ENCODE results near the gene DLEU7.

Gene DLEU7

DNA sequence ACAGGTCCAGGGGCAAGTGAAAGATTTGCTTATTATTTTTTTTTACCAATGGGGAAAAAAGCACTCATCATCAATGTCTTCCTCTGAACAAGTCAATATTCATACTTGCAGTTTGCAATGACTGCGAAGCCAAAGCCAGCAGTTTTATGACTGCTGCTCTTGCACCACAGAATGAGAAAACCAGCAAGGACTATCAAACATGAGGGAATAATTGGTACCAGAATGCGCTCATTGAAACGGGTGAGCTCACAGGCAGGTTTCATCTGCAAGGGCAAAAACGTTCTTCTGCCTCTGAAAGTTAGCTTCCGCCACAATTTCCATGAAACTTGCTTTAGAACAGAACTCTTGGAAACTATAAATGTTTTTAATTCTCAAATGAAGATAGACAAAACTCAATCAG lies 5.5 kb downstream of the DLEU7 start:
- TF ChIP-seq, protein P1, sequence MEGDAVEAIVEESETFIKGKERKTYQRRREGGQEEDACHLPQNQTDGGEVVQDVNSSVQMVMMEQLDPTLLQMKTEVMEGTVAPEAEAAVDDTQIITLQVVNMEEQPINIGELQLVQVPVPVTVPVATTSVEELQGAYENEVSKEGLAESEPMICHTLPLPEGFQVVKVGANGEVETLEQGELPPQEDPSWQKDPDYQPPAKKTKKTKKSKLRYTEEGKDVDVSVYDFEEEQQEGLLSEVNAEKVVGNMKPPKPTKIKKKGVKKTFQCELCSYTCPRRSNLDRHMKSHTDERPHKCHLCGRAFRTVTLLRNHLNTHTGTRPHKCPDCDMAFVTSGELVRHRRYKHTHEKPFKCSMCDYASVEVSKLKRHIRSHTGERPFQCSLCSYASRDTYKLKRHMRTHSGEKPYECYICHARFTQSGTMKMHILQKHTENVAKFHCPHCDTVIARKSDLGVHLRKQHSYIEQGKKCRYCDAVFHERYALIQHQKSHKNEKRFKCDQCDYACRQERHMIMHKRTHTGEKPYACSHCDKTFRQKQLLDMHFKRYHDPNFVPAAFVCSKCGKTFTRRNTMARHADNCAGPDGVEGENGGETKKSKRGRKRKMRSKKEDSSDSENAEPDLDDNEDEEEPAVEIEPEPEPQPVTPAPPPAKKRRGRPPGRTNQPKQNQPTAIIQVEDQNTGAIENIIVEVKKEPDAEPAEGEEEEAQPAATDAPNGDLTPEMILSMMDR (IDR thresholded peaks at IDR 0.05), result no peak
- DNase-seq (ENCODE audit: low spot score), result no peak

GRCh38 chr13:50831512-50831911 lies 12.0 kb downstream of the DLEU7 start:
- TF ChIP-seq, protein P1 (IDR thresholded peaks at IDR 0.05), result no peak
- Histone ChIP-seq H3K27ac (no peak overlapping the region), H3K4me3 (no peak overlapping the region)
- no peak for DNase-seq (ENCODE audit: low spot score)

More for the DNA sequence above, 5.5 kb downstream of the DLEU7 start:
- no peak overlapping the region for H3K4me3 ChIP-seq
- H3K27ac ChIP-seq, result no peak overlapping the region

- TF ChIP-seq, protein P1 (IDR thresholded peaks at IDR 0.05), result no peak
- Histone ChIP-seq H3K27ac (no peak overlapping the region), H3K4me3 (no peak overlapping the region)
- DNase-seq (ENCODE audit: low spot score), result no peak
Observed at GRCh38 chr13:50829896-50830295, 13.6 kb downstream of the DLEU7 start.

DNA sequence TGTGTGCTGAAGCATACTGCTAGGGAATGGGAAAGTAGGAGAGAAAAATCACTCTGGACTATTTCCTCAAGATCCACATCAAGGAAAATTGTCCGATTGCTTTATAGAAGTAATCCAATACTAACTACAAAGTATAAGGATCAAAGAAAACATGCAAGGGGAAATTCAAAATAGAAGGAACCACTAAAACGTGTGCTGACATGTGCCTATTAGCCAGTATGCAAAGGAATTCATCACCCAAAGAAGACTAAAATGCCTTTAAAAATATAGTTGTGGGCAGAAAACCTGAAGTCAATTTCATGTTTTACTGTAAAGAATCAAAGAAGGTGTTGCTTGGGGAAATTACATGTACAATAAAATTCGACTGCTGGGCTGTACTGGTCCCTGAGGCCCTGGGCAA lies 14.3 kb downstream of the DLEU7 start:
- TF ChIP-seq, protein P1 (IDR thresholded peaks at IDR 0.05), result no peak
- H3K4me3 ChIP-seq, result no peak overlapping the region
- no peak overlapping the region for H3K27ac ChIP-seq
- DNase-seq (ENCODE audit: low spot score), result no peak

- Histone ChIP-seq H3K4me3 (no peak overlapping the region), H3K27ac (no peak overlapping the region)
- DNase-seq (ENCODE audit: low spot score), result no peak
- TF ChIP-seq, protein P1 (IDR thresholded peaks at IDR 0.05), result no peak
Observed at GRCh38 chr13:50826035-50826434, 17.5 kb downstream of the DLEU7 start.

DNA sequence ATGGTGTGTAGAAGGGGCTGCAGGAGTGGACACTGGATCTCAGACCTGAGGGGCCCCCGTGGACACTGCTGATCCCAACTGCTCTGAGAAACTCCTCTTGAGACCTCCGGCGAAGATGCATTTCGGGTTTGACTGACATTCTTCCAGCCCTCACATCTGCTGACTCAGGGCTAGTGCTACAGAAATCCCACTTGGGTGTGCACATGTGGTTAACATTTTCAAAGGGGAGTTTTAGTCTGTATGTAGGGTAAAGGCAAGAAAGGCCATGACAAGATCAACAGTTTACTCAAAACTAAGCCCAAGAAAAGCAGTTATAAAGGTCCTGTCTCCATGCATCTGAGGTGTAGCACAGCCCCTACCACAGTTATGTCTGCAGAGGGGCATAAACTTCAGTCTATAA lies 31.2 kb downstream of the DLEU7 start:
- DNase-seq (ENCODE audit: low spot score), result no peak
- TF ChIP-seq, protein P1 (IDR thresholded peaks at IDR 0.05), result no peak
- no peak overlapping the region for H3K4me3 ChIP-seq

DNA sequence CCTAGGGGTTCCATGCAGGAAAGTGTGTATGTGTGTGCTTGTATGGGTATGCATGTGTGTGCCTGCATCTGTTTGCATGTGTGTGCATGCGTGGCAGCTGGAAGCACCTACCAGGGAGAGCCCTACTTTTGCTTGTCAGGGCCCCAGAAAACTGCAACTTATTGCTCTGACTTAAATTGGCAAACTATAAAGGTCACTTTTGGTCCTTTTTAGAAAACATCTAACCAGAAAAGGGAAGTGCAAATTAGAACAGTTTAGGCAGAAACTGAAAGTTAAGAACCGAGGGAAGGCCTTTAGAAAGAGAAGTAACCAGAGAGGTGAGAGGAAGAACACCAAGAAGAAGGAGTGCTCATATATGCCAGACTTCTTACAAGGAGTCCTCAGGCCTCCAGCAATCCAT lies 32.5 kb downstream of the DLEU7 start:
- Histone ChIP-seq H3K4me3 (no peak overlapping the region), H3K27ac (no peak overlapping the region)
- DNase-seq (ENCODE audit: low spot score), result no peak
- TF ChIP-seq, protein P1 (IDR thresholded peaks at IDR 0.05), result no peak

More for the DNA sequence above, 31.2 kb downstream of the DLEU7 start:
- no peak overlapping the region for H3K27ac ChIP-seq
